GM21526 (cell line): Measurements from ENCODE around the gene AGPS.

Experiments used
- ATAC-seq: cut with Tn5 transposase; IDR thresholded peaks from one replicate; pipeline ENCODE4 v1.9.1; 2021; ENCODE audit warnings: moderate library complexity; ENCODE audit not compliant: unreplicated experiment, low FRiP score

Gene AGPS

DNA sequence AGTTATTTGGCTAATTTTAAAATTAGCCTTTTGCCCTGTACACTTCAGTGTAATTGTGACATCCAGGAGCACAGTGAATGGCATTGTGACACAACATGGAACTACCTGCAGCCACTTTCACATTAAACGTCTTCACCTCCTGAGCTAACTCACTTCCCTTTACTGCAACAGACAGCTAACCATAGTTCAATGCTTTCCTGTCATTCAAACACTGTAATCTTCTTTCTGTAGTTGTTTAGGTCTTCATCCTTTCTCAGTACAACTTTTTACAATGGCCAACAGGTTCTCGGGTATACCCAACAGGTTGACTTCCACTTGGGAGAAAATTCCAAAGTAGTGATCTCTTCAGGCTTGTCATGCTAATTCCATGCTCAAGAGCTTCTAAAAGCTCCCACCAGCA, 8.6 kb upstream of the AGPS start:
- ATAC-seq: no peak

GRCh38 chr2:177385151-177385550, 7.4 kb upstream of the AGPS start:
- no peak for ATAC-seq

DNA sequence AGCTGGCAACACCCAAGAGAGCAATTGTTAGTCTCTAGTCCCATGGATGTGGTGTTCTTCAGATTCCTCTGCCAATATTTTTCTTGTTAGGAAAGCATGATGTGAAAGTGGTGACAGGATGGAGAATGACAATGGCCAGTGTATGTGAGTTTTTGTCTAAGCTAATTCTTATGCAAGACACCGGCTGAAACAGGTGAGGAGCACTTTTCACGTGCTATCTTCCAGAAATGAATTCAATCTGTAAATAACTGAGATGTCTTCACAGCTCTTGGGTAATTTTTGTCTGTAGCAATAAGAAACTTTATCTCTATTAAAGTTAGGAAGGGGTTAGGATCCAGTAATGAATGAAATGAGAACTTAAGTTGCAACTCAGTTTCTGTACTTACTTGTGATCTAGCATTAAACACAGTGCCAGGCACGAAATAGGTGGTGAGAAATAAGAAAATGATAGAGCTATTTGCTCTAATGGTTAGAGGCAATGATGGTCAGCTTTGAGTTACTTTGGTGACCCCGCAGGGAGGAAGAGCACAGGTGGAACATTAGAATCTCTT, 676 bp upstream of the AGPS start:
- no peak for ATAC-seq

GRCh38 chr2:177393203-177393755, 706 bp downstream of the AGPS start:
- ATAC-seq: no peak

GRCh38 chr2:177393824-177394593, 1.4 kb downstream of the AGPS start:
- ATAC-seq: no peak

DNA sequence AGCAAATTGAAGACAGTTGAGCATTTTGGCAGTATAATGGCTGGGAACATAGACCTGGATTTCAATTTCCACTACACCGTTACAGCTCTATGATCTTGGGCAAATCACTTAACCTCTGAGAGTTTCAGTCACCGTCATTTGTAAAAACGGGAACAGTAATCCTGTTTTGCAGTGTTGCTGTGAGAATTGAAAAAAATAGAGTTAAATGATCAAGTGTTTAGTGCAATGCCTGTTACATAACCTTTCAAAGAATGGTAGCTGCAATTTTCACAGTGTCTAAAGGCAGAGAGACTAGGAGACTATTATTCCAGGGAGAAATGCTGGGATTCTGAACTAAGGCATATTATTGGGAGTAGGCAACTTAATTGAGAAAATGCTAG, 2.0 kb downstream of the AGPS start:
- ATAC-seq: no peak

GRCh38 chr2:177395351-177396065, 2.9 kb downstream of the AGPS start:
- ATAC-seq: no peak

GRCh38 chr2:177396703-177397460, 4.3 kb downstream of the AGPS start:
- ATAC-seq: no peak

DNA sequence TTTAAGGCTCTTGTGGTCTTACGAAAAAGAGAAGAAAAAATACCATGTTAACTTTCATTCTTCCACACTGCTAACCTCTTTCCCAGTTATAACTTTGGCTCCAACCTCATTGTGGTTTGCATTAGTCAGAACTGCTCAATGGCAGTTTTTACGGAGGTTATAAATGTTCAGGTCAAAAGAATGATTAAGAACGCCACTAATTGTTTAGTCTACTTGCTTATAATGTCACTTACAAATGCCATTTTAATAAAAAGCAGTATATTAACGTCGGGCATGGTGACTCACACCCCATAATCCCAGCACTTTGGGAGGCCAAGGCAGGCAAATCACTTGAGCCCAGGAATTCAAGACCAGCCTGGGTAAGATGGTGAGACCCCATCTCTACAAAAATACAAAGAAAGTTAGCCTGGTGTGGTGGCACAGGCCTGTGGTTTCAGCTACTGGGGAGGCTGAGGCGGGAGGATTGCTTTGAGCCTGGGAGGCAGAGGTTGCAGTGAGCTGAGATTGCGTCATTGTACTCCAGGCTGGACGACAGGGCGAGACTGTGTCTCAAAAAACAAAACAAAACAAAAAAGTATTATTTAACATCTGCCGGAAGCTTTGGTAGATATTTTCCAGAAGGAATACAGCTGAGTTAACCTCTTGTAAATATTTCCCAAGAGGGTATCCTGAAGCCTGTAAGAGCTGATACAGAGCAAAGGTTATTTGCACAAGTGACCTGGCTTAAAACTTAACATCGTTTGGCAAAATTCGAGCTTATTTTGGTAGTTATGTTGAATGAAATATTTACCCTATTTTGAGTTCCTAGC, 5.1 kb downstream of the AGPS start:
- no peak for ATAC-seq

DNA sequence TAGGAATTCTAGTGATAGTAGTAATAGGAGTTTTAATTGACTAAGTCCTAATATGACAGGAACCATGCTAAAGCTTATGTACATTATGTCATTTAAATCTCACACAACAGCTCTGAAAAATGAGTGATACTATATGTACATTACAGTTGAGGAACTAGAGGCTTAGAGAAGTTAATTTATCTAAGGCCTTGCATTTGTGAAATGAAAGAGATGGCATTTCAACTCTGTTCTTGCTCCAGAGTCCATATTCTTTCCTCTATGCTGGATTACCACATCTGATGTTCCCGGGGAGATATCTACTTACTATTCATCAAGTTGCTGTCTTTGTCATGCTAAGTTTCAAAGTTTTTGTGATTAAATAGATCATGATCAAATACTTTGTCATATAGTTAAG, 5.7 kb downstream of the AGPS start:
- ATAC-seq: no peak

DNA sequence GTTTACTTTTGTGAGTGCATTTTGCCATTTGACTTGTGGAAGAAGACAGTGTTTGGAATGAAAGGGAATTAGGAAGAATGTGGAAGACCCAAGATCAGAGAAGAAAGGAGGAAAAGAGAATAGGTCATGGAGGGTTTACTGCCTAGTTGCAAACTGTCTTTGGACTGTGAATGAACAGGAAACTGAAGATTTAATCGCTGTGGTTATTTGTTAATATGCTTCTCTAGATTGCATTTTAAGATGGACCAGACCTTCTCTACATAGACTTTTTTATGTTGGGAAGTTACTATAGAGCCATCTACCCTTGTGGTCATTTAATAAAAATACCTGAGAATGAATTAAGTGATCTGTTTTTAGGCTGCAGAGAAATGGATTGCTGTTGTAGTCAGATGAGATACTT, 6.2 kb downstream of the AGPS start:
- ATAC-seq: no peak

GRCh38 chr2:177399376-177399775, 6.8 kb downstream of the AGPS start:
- ATAC-seq: no peak

DNA sequence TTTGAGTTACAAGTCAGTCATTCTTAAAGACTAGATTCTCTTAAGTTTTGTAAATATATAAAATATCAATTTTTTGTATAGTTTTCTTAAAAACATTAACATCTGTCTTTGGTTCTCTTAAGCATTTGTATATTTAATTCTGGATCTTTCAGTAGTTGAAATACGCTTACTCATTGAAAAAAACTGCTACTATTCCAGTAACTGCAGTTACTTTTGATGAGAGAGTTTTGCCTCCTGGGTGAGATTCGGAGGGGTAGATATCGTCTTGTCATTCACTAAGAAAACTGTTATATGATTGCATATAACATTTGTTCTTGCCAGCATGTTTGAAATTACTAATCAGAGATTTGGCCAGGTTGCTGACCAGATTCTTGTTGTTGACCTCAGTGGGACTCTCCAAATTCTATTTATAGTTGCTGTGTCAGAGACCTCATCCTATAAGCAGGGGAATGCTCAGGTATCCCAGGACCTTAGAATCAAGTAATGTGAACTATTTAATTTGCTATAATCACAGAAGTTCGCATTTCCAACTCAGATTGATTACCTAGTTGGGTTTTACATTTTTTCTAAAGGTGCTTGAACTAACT, 7.9 kb downstream of the AGPS start:
- no peak for ATAC-seq

GRCh38 chr2:177402096-177402495, 9.5 kb downstream of the AGPS start:
- ATAC-seq: no peak

- ATAC-seq: no peak
Measured at GRCh38 chr2:177403838-177404237, 11.3 kb downstream of the AGPS start.

DNA sequence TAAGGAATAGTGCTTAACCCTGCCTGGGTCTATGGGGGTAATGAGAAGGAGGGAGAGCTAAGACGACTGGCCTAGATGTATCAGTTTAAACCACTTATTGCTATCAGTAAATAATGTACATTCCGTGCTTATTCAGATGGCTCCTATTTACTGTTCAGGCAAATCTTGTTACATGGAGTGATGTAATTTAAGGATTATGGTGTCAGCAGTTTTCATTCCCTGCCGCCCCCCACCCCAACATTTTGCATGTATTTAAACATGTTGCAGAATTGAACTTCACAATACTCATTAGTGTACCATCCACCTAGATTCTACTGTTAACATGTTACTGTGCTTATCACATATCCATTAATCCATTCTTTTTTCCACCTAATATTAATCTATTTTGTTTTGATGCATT, 11.7 kb downstream of the AGPS start:
- no peak for ATAC-seq

GRCh38 chr2:177405029-177405692, 12.6 kb downstream of the AGPS start:
- ATAC-seq: no peak

GRCh38 chr2:177406182-177406581, 13.6 kb downstream of the AGPS start:
- ATAC-seq: no peak

- no peak for ATAC-seq
Measured at GRCh38 chr2:177407031-177407430, 14.5 kb downstream of the AGPS start.
